ENCODE results near the gene LGALS9B. TPM values are rescaled to one million over a fixed set of nuclear protein-coding genes. Genes with fewer than 3 reads are reported as not detected.
"Not testable (repeated sequence)": the region's sequence is repeated elsewhere in the genome, so short reads cannot be mapped to it uniquely, and the experiment has no call there.

Gene LGALS9B
- total RNA-seq, 1 experiment from 2014 or later, result not detected

DNA sequence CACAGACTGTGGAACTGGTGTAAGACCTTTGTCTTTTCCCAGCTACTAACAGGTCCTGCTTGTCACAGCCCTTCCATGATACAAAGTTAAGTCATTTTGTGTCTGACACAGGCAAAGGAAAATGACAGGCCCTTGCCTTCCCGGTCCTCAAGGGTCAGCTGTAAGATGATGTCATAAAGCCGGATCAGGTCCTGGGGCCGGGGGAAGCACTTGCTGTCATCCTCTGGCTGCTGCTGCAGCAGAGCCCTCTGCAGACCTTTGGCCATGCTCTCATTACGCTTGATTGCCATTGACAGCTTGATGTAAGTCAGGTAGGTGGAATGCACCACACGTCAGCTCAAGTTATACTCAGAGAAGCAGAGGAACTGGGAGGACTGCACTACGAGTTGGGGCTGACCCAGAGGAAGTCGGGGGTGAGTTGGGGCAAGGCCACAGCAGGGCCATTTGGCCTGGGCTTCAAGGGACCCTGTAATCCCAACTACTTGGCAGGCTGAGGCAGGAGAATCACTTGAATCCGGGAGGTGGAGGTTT lies 50.9 kb downstream of the LGALS9B start:
- DNase-seq (ENCODE audit: low spot score), result not testable (repeated sequence)

DNA sequence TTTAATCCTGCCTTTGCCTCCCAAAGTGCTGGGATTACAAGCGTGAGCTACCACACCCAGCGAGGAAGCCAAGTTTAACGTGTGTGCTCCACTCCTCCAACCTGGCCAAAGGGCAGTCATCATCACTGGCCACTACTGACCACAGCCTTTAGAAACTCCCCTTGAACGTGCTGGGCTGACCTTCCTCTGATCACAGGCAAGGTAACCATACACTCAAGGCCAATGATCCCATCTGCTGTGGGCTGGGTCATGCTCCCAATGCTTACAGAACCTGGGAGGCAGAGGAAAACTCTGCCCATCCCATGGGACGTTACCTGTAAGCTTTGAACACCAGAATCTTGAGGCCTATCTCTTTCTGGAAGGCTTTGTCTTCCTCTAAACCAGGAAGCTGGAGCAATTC lies 51.9 kb downstream of the LGALS9B start:
- DNase-seq (ENCODE audit: low spot score), result not testable (repeated sequence)

DNA sequence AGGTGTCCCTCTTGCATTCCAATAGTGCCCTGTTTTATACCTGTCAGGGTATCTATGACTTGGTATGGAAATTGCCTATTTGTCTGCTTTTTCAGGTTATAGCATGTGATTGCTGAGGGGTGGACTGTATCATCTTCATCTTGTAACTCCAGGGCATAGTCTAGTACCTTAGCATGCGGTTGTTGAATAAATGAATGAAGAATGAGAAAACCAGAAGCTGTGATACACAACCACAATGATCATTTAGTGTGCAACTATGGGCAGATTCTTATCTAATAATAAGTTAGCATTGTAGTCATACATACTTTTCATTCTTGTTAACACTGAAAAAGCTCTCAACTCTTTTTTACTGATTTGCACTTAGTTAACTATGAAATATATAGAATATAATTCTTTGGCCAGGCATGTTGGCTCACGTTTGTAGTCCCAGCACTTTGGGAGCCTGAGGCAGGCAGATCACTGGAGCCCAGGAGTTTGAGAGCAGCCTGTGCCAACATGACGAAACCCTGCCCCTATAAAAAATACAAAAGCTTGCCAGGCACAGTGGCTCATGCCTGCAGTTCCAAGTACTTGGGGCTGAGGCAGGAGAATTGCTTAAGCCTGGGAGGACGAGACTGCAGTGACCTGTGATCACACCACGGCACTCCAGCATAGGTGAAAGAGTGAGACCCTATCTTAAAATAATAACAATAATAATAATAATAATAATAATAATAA lies 65.9 kb downstream of the LGALS9B start:
- DNase-seq (ENCODE audit: low spot score), result not testable (repeated sequence)

DNA sequence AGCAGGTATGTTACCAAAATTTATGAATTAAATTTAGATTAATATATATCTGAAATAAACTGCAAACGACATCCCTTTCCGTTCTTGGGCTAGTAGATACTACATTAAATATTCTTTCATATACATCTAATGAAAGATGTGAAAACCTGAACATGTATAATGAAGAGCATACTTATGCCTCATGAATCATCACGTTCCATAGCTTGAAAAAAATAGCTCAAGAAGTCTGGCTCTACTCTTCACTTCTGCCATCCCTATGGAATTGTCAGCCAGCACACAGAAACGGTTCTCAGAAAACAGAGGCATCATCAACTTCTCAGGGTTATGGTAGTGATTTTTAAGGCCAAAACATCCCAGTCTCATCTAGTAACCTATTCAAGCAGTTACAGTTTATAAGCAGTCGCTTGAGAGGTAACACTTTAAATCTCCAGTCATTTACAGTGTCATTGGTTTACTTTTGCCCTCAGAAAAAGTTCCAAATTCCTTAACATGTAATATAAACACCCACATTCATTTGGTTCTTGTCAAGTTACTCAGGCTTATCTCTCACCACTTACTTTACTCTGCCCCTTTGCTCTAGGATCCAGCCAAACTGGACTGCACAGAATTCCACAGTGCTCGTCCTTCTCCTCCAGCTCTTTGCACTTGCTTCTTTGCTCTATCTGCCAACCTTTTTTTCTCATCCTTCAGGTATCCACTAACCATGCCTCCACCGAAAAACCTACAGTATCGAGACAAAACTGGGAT lies 66.6 kb downstream of the LGALS9B start:
- DNase-seq (ENCODE audit: low spot score), result not testable (repeated sequence)

Other genes starting within 250 kb of the LGALS9B start
- not detected in 2 replicates for gene CDRT15L2, start 112.2 kb upstream of the LGALS9B start, total RNA-seq (2014; rRNA removed; shearing (Covaris generic))

Data from H4 (cell line).